GM12878 (cell line): ENCODE measurements around the gene ANTXR1. TPM values are rescaled to one million over a fixed set of nuclear protein-coding genes. Genes with fewer than 3 reads are reported as not detected.
A peak's percentile ranks its signal among the peaks of the same experiment; 100 is the strongest.

Source experiments
- ATAC-seq: fragments of 200-7000 bp; cut with Tn5 transposase; 3 replicates; pipeline ENCODE4 v1.9.1; 2020; ENCODE audit warnings: mild to moderate bottlenecking, moderate library complexity
- BruUV-seq: library from RNA; stranded (reverse); fragments of 400-500 nt; replicated peaks from 2 replicates; lab custom pipeline; 2021; lab: Mats Ljungman, UMichigan
- CTCF ChIA-PET: fragments of 300-600 bp; sonication (Branson Sonifier 250); formaldehyde crosslinking; extraction: SDS; loops from one replicate; lab custom pipeline; 2021; ENCODE audit warnings: inconsistent platforms; lab: Yijun Ruan, JAX
- POLR2A ChIA-PET: fragments of 350-600 bp; formaldehyde crosslinking; extraction: SDS; loops from one replicate; lab custom pipeline; 2021; ENCODE audit warnings: inconsistent platforms; lab: Charles Lee
- RAD21 ChIA-PET: fragments of 300-600 bp; sonication (Branson Sonifier 250); formaldehyde crosslinking; loops from one replicate; lab custom pipeline; 2023; ENCODE audit warnings: antibody characterized with exemption; ENCODE audit not compliant: unreplicated experiment; lab: Charles Lee
- SMC1A ChIA-PET: fragments of 300-600 bp; sonication (Branson Sonifier 250); formaldehyde crosslinking; loops from one replicate; lab custom pipeline; 2023; ENCODE audit not compliant: unreplicated experiment, uncharacterized antibody; lab: Charles Lee
- DNase-seq: peaks from one replicate; pipeline ENCODE4 v3.0.0-alpha.2; 2011; ENCODE audit warnings: low read depth, low spot score
- FAIRE-seq: peaks from 3 replicates; lab custom pipeline; 2011; peaks lifted over from hg19 to GRCh38; lab: Jason Lieb, UNC
- H2AFZ ChIP-seq: 2 replicates; pipeline ENCODE4 v1.6.0; 2011; ENCODE audit warnings: low read depth, low read length, control low read depth; ENCODE audit not compliant: control insufficient read depth
- H3K27ac ChIP-seq: 2 replicates; pipeline ENCODE4 v1.5.1; 2011; ENCODE audit warnings: control low read depth; ENCODE audit not compliant: control insufficient read depth, insufficient read depth
- H3K27me3 ChIP-seq, 2 experiments: replicated peaks in 1 of 2; 2 replicates each; pipeline versions ENCODE4 v1.6.0 to v1.6.1; 2011; ENCODE audit warnings: low read length in 1 of 2; ENCODE audit not compliant: control insufficient read depth in 2 of 2, insufficient read depth in 2 of 2
- H3K36me3 ChIP-seq, 2 experiments: 2 replicates each; pipeline ENCODE4 v1.5.1; 2011; ENCODE audit warnings: low read length in 1 of 2; ENCODE audit not compliant: control insufficient read depth in 2 of 2, insufficient read depth in 2 of 2
- H3K4me1 ChIP-seq: 2 replicates; pipeline ENCODE4 v1.6.1; 2011; ENCODE audit warnings: mild to moderate bottlenecking, low read length, moderate library complexity, mixed read lengths; ENCODE audit not compliant: control insufficient read depth, insufficient read depth
- H3K4me2 ChIP-seq: 2 replicates; pipeline ENCODE4 v1.6.0; 2011; ENCODE audit warnings: control low read depth; ENCODE audit not compliant: control insufficient read depth, insufficient read depth
- H3K4me3 ChIP-seq: fragments of 200-600 bp; sonication (generic); 2 replicates; pipeline ENCODE4 v1.5.1; 2016
- H3K79me2 ChIP-seq: 2 replicates; pipeline ENCODE4 v1.6.0; 2011; ENCODE audit warnings: low read length; ENCODE audit not compliant: control insufficient read depth, insufficient read depth
- H3K9ac ChIP-seq: 2 replicates; pipeline ENCODE4 v1.8.0; 2011; ENCODE audit warnings: low read length, control low read depth, mixed read lengths; ENCODE audit not compliant: control insufficient read depth, insufficient read depth
- H3K9me3 ChIP-seq: replicated peaks from 3 replicates; pipeline ENCODE4 v1.5.1; 2011; ENCODE audit warnings: mild to moderate bottlenecking, low read length; ENCODE audit not compliant: control insufficient read depth, insufficient read depth
- H4K20me1 ChIP-seq: 2 replicates; pipeline ENCODE4 v1.6.0; 2011; ENCODE audit not compliant: control insufficient read depth, insufficient read depth
- BMI1 ChIP-seq: fragments of 450-650 bp; IDR thresholded peaks from 2 replicates; pipeline ENCODE4 v1.6.1; 2016; ENCODE audit warnings: mild to moderate bottlenecking, moderate library complexity, borderline replicate concordance
- BRCA1 ChIP-seq: IDR thresholded peaks from 2 replicates; pipeline ENCODE4 v1.6.1; 2011; ENCODE audit warnings: low read depth, low read length, improper control_type of control experiment
- DPF2 ChIP-seq: fragments of 450-650 bp; IDR thresholded peaks from 2 replicates; pipeline ENCODE4 v1.6.1; 2017; ENCODE audit warnings: mild to moderate bottlenecking
- MTA3 ChIP-seq: IDR thresholded peaks from 2 replicates; pipeline ENCODE4 v1.6.1; 2012; ENCODE audit warnings: low read length, inconsistent platforms, borderline replicate concordance
- NFYA ChIP-seq: IDR thresholded peaks from 2 replicates; pipeline ENCODE4 v1.6.1; 2011; ENCODE audit warnings: low read depth, mild to moderate bottlenecking, low read length, improper control_type of control experiment, borderline replicate concordance
- NR2C1 ChIP-seq: fragments of 450-650 bp; IDR thresholded peaks from 2 replicates; pipeline ENCODE4 v1.6.1; 2017; ENCODE audit warnings: antibody characterized with exemption, mild to moderate bottlenecking, moderate library complexity
- NR2F1 ChIP-seq: fragments of 450-650 bp; conservative IDR thresholded peaks from 2 replicates; pipeline ENCODE4 v1.6.1; 2017; ENCODE audit warnings: mild to moderate bottlenecking
- RBBP5 ChIP-seq: fragments of 200-600 bp; sonication (generic); conservative IDR thresholded peaks from 2 replicates; pipeline ENCODE4 v1.6.1; 2016
- SKIL ChIP-seq: fragments of 450-650 bp; IDR thresholded peaks from 2 replicates; pipeline ENCODE4 v1.6.1; 2017; ENCODE audit warnings: mild to moderate bottlenecking, low read depth, inconsistent platforms; ENCODE audit not compliant: poor library complexity, severe bottlenecking
- SUZ12 ChIP-seq: fragments of 200-600 bp; sonication (generic); IDR thresholded peaks from one replicate; pipeline ENCODE4 v1.6.1; 2018; ENCODE audit warnings: antibody characterized with exemption, mild to moderate bottlenecking; ENCODE audit not compliant: unreplicated experiment
- USF2 ChIP-seq: IDR thresholded peaks from 2 replicates; pipeline ENCODE4 v1.6.1; 2011; ENCODE audit warnings: low read depth, low read length, improper control_type of control experiment, borderline replicate concordance
- YY1 ChIP-seq: IDR thresholded peaks from 2 replicates; pipeline ENCODE4 v1.6.1; 2011; ENCODE audit warnings: low read depth, mild to moderate bottlenecking, low read length
- ZNF24 ChIP-seq: fragments of 450-650 bp; IDR thresholded peaks from 2 replicates; pipeline ENCODE4 v1.6.1; 2017; ENCODE audit warnings: antibody characterized with exemption, mild to moderate bottlenecking
- WGBS: methylation state at CpG from one replicate; pipeline ENCODE4 v1.1.6; 2016; ENCODE audit warnings: low lambda C conversion rate; ENCODE audit not compliant: insufficient replicate concordance, insufficient coverage; ENCODE audit errors: missing lambda C conversion rate; 5-methylcytosine and 5-hydroxymethylcytosine counted together
- in situ Hi-C: fragments of 300-500 bp; cut with MboI; formaldehyde crosslinking; loops from 9 replicates; pipeline ENCODE4 v1.14.3; 2018; ENCODE audit warnings: mixed read lengths
- intact Hi-C: fragments of 100-400 bp; cut with micrococcal nuclease; formaldehyde crosslinking; loops from one replicate; pipeline ENCODE4 v1.14.2; 2022; ENCODE audit not compliant: unreplicated experiment
- polyA plus RNA-seq, 11 experiments: library from polyadenylated mRNA; depleted of rRNA in 4 of 11; unstranded in 6 of 11; stranded (reverse) in 5 of 11; fragments of >200 nt; fragmentation: Nextera tagmentation in 4 of 11; fragmentation: Illumina TruSeq in 1 of 11; extraction: Ambion mirVana in 4 of 11; extraction: Trizol in 1 of 11; gene quantifications; 1 replicate in 1 of 11; 2 replicates in 10 of 11; pipeline versions ENCODE4 v1.2.1 to v1.2.3, GENCODE V29; 2011 to 2016; ENCODE audit warnings: inconsistent platforms in 2 of 11, missing spikeins in 2 of 11, low read depth in 1 of 11
- total RNA-seq, 4 experiments: library from RNA; depleted of rRNA in 3 of 4; stranded (reverse); fragments of >200 nt in 3 of 4; fragmentation: Illumina TruSeq in 1 of 4; extraction: Trizol in 1 of 4; gene quantifications; 2 replicates each; pipeline versions ENCODE4 v1.2.1 to v1.2.3, GENCODE V29; 2013 to 2021
- TF ChIP-seq, protein P1 (sequence below): IDR thresholded peaks from 2 replicates; pipeline ENCODE4 v1.6.1; 2011; ENCODE audit warnings: mild to moderate bottlenecking, low read depth, low read length, moderate library complexity; ENCODE audit not compliant: insufficient replicate concordance
- TF ChIP-seq, protein P2 (sequence below): IDR thresholded peaks from 2 replicates; pipeline ENCODE4 v1.6.1; 2012; ENCODE audit warnings: low read length, inconsistent platforms

The ANTXR1 gene
- total and polyA plus RNA-seq, 10 of the 15 experiments (the other 5 are each of a cell fraction or from before 2014, with no cell fraction given): 0.09 to 0.26 TPM; not detected in 8

- H3K79me2 ChIP-seq: no peaks in the 10 kb centered on the region
- H2AFZ ChIP-seq: no peak overlapping the region
- TF ChIP-seq YY1 (no peak), NR2C1 (no peak), DPF2 (no peak), RBBP5 (no peak), ZNF24 (no peak), USF2 (no peak), NR2F1 (no peak), BRCA1 (no peak), SUZ12 (no peak), MTA3 (no peak), SKIL (no peak), BMI1 (no peak), NFYA (no peak)
- TF ChIP-seq, protein P1, sequence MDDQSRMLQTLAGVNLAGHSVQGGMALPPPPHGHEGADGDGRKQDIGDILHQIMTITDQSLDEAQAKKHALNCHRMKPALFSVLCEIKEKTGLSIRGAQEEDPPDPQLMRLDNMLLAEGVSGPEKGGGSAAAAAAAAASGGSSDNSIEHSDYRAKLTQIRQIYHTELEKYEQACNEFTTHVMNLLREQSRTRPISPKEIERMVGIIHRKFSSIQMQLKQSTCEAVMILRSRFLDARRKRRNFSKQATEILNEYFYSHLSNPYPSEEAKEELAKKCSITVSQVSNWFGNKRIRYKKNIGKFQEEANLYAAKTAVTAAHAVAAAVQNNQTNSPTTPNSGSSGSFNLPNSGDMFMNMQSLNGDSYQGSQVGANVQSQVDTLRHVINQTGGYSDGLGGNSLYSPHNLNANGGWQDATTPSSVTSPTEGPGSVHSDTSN: no peak
- TF ChIP-seq, protein P2, sequence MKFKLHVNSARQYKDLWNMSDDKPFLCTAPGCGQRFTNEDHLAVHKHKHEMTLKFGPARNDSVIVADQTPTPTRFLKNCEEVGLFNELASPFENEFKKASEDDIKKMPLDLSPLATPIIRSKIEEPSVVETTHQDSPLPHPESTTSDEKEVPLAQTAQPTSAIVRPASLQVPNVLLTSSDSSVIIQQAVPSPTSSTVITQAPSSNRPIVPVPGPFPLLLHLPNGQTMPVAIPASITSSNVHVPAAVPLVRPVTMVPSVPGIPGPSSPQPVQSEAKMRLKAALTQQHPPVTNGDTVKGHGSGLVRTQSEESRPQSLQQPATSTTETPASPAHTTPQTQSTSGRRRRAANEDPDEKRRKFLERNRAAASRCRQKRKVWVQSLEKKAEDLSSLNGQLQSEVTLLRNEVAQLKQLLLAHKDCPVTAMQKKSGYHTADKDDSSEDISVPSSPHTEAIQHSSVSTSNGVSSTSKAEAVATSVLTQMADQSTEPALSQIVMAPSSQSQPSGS: no peak
- TF ChIP-seq, all 136 proteins: peak for 0
- RAD21 ChIA-PET: no interaction called here
- Histone ChIP-seq H3K4me3 (no peak overlapping the region), H3K9me3 (no peaks in the 10 kb centered on the region), H3K27ac (no peak overlapping the region), H3K9ac (no peak overlapping the region), H3K36me3 (no peaks in the 10 kb centered on the region), H3K4me1 (no peaks in the 10 kb centered on the region; the same call in 1 of the 2 replicates), H3K27me3 (peaks cover 7 to 14% of the 10 kb centered on the region in 2 experiments), H4K20me1 (no peaks in the 10 kb centered on the region), H3K4me2 (peak overlapping the region; percentile 22; the same call in 1 of the 2 replicates)
- ATAC-seq (no peak), FAIRE-seq (no peak), DNase-seq (no peak)
- POLR2A ChIA-PET: no interaction called here
- in situ Hi-C loops: loop anchor here (25.0 kb wide), 1 partner anchor 698 kb away; no protein-coding TSS in a partner anchor
- WGBS: 20% methylated on average over 20 of the region's 20 CpGs
- BruUV-seq: no TSS peak
- SMC1A ChIA-PET: interaction anchor here (0.9 to 1.2 kb wide), 2 partner anchors 31 to 37 kb away, joined by 3 read pairs; no protein-coding TSS in a partner anchor
- intact Hi-C loops: loop anchor here (5.0 kb wide), 1 partner anchor 293 kb away; no protein-coding TSS in a partner anchor
- CTCF ChIA-PET: interaction anchor here (0.7 to 0.8 kb wide), 3 partner anchors 9 to 1483 kb away, joined by 3 to 4 read pairs (median 3); no protein-coding TSS in a partner anchor
These were observed 1.2 kb downstream of the ANTXR1 start for GRCh38 chr2:69013840-69014821.
